NK-92 treated with Interleukin-12 subunit alpha and Interleukin-12 subunit beta, amount 100 ng/mL, for 24 hours (cell line): ENCODE results near the gene PROX2.

Experiments
- DNase-seq: peaks from one replicate; lab custom pipeline; 2025; lab: John Stamatoyannopoulos, UW

Gene PROX2

GRCh38 chr14:74875941-74876913 is at the start of gene PROX2:
Gene PROX2 (minus strand): TSS chr14:74876145. CDS start chr14:74863834, 12,311 bp downstream.
- no peak for DNase-seq

- DNase-seq, result no peak
These were observed 48.1 kb upstream of the PROX2 start for GRCh38 chr14:74924061-74924460.

GRCh38 chr14:74922752-74923401 is 46.9 kb upstream of the PROX2 start, which contains the start of gene RPS6KL1:
Gene RPS6KL1 (minus strand): TSS chr14:74923260. CDS start chr14:74921541, 1,719 bp downstream.
- DNase-seq, result no peak

GRCh38 chr14:74921987-74922751 is 46.2 kb upstream of the PROX2 start:
- DNase-seq, result no peak

- no peak for DNase-seq
These were observed 45.2 kb upstream of the PROX2 start for GRCh38 chr14:74921053-74921620.

GRCh38 chr14:74920281-74920680 is 44.3 kb upstream of the PROX2 start:
- no peak for DNase-seq

- no peak for DNase-seq
These were observed 43.6 kb upstream of the PROX2 start for GRCh38 chr14:74919421-74920165.

- no peak for DNase-seq
These were observed 42.4 kb upstream of the PROX2 start for GRCh38 chr14:74918380-74918779.

GRCh38 chr14:74917646-74918081 is 41.7 kb upstream of the PROX2 start:
- DNase-seq, result no peak

GRCh38 chr14:74917178-74917543 is 41.2 kb upstream of the PROX2 start:
- no peak for DNase-seq

- DNase-seq, result no peak
These were observed 39.9 kb upstream of the PROX2 start for GRCh38 chr14:74915826-74916225.

GRCh38 chr14:74915426-74915825 is 39.5 kb upstream of the PROX2 start:
- no peak for DNase-seq

GRCh38 chr14:74913986-74914573 is 38.1 kb upstream of the PROX2 start:
- DNase-seq, result no peak

GRCh38 chr14:74913393-74913910 is 37.5 kb upstream of the PROX2 start:
- DNase-seq, result no peak

- no peak for DNase-seq
These were observed 36.9 kb upstream of the PROX2 start for GRCh38 chr14:74912801-74913200.

GRCh38 chr14:74912111-74912510 is 36.2 kb upstream of the PROX2 start:
- no peak for DNase-seq

- no peak for DNase-seq
These were observed 35.8 kb upstream of the PROX2 start for GRCh38 chr14:74911704-74912103.

GRCh38 chr14:74911221-74911620 is 35.3 kb upstream of the PROX2 start:
- no peak for DNase-seq

- DNase-seq, result no peak
These were observed 34.6 kb upstream of the PROX2 start for GRCh38 chr14:74910556-74910955.

- no peak for DNase-seq
These were observed 34.0 kb upstream of the PROX2 start for GRCh38 chr14:74909911-74910310.

GRCh38 chr14:74909501-74909900 is 33.6 kb upstream of the PROX2 start:
- no peak for DNase-seq
